GM18519 (cell line): ENCODE measurements around the gene PLA2G4A.
"Not testable (repeated sequence)": the region's sequence is repeated elsewhere in the genome, so short reads cannot be mapped to it uniquely, and the experiment has no call there.

Experiments used
- ATAC-seq: cut with Tn5 transposase; IDR thresholded peaks from one replicate; pipeline ENCODE4 v1.9.1; 2021; ENCODE audit warnings: mild to moderate bottlenecking, moderate library complexity; ENCODE audit not compliant: unreplicated experiment, low FRiP score

PLA2G4A gene

DNA sequence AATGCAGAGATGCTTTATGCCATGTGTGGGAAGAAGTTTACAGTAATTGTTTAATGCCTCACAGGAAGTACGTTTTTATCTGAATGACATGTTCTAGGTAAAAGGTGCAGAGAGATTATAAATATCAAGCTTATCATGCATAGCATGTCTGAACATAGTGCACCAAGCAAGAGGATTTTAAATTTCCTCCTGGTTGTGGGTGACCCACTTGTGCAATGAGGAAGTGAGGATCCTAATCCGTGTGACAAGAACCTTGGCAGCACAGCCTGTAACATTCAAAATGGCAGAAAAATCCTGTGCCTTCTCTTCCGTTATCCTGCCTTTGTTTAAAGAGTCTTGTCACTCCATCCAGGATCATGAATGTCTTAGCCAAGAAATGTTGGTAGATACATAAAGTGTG is 75.6 kb downstream of the PLA2G4A start:
- no peak for ATAC-seq

DNA sequence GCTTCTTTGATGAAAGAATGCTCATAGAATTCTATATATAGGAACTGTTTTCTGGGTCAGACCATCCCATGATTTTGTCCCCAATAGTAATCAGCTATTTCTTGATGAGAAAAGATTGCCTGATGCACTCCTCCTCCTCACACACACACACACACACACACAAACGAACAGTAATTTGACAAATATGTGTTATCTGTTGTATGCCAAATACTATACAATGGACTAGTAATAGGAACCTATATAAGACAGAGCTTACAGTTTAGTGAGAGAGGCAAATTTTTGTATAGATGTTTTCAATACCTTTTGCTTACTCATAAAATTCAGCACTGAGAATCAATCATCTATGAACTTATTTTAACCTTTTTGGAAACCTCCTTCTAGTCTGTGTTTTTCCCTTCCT is 76.8 kb downstream of the PLA2G4A start:
- ATAC-seq: no peak

DNA sequence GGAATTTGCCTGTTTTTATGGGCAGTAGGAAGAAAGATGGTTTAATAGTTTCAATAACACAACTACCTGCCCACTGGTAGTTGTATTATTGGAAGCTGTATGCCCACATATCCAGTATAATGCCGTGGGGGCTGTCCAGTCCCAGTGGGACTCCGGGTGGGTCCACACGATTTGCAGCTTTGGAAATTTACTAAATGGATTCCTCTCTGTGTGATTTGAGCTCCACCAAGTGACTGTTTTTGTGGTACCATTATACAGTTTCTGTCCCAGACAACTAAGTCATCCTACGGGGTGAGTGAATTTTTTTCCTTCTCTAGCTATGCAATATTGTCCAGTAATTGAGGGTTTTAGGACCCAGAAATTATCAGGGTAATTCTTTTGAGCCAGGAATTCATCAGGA is 86.8 kb downstream of the PLA2G4A start:
- ATAC-seq: no peak

DNA sequence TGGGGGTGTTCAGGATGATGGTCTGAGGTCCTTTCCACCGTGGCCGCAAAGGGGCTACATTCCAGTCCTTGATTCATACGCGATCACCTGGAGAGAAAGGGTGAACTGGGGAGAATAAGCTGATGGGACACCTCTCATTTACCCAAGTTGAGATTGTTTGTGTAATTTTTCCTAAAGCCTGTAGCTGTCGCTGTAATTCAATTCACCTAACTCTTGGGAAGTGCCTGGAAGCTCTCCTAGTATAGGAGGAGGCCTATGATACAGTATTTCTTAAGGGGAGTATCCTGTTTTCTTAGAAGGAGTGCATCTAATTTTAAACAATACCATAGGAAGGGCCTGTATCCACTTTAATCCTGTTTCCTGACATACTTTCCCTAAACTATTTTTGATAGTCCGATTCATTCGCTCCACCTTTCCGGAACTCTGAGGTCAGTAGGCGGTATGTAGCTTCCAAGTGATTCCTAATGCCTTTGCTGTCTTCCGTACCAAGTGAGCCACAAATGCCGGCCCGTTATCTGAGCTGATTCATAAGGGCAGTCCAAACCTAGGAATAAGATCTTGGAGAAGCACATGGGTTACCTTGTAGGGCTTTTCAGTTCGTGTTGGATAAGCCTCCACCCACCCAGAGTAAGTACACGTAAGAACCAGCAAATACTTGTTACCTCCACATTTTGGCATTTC is 88.5 kb downstream of the PLA2G4A start:
- ATAC-seq: not testable (repeated sequence)

- not testable (repeated sequence) for ATAC-seq
Observed at GRCh38 chr1:186921386-186921785, 92.6 kb downstream of the PLA2G4A start.

- not testable (repeated sequence) for ATAC-seq
Observed at GRCh38 chr1:186922814-186923213, 94.1 kb downstream of the PLA2G4A start.

GRCh38 chr1:186923486-186923885 is 94.7 kb downstream of the PLA2G4A start:
- ATAC-seq: no peak

DNA sequence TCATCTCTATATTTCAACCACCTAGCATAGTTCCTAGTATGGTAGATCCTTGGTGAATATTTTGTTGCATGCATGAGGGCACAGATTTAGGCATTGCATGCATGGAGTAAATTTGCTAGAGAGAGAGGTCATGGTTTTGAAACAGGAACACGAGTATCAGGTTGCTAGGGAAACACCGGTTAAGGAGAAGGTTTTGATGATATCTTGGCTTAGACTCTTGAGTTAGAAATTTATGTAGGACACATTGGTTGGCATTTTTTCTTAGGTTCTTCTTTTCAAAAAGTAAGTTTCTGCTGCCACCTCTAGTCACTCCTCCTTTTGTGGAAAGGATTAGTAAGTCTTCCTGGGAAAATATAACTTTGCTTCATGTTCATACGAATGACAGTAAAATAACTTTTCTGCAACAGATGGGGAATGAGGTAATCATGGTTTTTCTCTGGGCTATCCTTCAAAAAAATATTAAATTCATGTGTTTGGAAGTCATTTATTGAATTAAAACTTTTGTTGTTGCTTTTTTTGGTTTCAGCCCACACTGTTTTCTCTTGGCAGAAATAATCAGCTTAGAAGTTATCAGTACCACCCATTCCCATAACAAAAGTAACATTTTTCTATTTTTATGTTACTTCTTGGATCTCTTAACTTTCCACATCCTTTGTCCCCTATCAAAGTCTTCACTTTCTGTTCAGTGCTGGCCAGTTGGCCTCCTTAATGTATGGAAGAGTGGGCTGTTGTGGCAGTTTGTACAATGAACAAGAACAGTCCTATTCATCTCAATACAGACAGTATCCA is 97.3 kb downstream of the PLA2G4A start:
- no peak for ATAC-seq

DNA sequence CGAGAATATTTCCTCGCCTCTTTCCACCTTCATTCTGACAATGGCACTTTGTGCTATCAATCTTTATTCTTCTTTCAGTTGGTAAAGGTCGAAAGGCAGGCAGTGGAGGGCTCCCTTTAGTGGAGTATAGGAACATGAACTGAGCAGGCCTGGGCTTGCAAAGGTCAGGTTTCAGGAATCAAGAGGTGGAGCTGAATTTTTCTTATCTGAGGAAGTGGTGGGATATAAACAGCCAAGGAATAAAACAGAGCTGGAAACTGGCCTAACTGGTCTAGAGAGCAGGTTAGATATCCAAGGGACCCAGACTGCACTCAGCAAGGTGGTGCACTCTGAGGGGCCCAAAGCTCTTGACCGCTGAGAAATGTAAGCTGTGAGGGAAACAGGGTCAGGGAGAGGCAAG is 99.1 kb downstream of the PLA2G4A start:
- ATAC-seq: no peak

DNA sequence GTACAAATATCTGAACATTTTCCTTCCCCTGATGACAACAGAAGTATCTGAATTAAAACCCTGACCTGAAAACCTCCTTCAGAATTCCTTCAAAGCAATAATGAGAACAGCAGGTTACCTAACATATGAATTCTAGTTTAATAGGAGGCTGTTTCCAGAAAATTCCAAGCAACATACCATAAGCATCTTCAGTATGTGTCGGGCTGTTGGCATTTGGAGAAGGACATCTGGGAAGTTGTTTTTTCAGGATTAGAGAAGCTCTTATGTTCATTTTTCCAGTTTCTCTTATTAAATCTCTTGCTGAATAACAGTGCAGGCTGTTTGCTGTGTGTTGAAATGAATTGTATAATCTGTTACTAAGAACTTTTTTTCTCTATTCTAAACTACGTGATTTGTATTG is 101.5 kb downstream of the PLA2G4A start:
- ATAC-seq: no peak

DNA sequence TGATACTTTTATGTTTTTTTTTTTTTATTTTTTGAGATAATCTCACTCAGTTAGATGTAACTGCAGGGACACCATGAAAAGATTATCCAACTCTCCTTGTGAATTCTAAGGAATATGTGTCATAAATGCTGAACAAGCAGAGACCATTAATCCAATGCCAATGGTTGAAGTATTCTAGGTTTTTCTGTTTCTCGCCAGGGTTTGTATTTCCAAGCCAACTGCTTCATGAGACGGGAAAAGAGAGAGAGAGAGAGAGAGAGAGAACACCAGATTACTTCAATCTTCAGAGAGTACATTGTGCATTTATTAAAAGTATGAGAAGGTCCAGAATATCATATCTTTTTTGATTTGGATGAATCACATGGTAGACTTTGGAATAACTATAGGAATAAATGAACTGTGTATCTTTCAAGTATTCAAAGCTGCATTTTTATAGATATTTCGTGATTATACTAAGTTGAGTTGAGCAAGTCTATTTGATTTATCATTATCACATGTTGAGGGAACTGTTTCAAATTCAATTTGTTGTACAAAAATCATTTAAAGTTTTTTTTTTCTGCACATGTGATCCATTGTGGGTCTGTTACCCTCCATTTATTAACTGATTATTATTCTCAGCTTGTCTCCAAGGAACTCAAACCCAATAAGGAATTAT is 108.4 kb downstream of the PLA2G4A start:
- ATAC-seq: no peak

DNA sequence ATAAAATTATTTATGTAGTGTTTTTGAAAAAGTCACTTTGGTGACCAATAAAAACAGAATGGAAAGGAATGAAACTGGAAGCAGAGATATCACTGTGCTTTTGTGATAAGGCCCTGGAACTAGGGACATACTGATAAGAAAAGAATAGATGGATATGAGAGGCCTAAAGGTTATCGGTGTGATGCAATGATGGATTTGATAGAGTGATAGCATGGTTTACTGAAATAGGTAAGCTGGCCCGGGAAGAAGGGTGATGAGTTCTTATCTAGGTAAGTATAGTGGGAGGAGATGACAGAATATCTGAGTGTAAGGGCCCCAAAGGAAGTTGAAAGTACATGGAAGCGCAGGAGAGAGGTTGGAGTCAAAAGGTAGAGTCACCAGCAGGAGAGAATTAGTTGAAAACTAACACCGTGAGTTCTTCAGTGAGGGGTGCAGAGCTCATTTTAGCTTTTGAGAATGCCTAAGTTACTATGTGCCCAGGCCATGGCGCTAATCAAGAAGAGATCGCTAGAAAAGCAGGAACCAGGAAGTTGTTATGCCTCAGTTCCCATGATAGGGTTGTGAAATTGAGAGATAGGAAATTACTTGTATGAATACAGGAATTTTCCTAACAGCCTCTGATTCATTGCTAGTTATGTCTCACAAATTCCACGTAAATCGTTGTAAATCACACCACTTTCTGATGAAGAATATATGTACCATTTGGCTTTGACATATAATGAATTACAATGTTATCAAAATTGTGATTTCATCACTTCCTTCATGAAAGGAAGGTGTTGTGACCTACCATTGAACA is 115.3 kb downstream of the PLA2G4A start:
- ATAC-seq: no peak

DNA sequence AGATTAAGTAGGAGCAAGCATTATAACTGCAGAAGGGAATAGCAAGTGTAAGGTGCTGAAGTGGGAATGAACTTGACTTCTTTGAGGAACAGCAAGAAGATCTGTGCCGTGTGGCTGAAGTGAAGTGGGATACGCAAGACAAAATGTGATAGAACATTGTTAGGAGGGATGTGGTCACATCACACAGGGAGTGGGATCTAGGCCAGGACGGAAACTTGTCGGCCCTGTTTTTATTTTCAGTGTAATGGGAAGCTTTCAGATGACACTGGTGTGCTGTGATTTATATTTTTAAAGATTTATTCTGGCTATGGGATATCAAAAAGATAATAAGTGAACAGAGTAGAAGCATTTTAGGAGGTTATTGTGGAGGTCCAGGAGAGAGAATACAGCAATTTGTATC is 116.4 kb downstream of the PLA2G4A start:
- no peak for ATAC-seq

GRCh38 chr1:186948535-186948934 is 119.8 kb downstream of the PLA2G4A start:
- ATAC-seq: no peak

DNA sequence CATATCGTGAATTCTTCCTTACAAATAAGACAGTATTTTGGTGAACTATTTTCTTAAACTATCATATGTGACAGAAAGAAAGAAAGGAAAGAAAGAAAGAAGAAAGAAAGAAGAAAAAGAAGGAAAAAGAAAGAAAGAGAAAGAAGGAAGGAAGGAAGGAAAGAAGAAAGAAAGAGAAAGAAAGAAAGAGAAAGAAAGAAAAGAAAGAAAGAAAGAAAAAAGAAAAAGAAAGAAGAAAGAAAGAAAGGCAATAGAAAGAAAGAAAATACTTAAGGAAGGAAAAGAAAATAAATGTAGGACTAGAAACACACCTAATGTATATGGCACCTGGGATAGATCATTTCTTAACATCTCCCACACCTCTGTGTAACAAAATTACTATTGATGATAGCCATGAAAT is 120.4 kb downstream of the PLA2G4A start:
- ATAC-seq: no peak

GRCh38 chr1:186950547-186950946 is 121.8 kb downstream of the PLA2G4A start:
- ATAC-seq: no peak

DNA sequence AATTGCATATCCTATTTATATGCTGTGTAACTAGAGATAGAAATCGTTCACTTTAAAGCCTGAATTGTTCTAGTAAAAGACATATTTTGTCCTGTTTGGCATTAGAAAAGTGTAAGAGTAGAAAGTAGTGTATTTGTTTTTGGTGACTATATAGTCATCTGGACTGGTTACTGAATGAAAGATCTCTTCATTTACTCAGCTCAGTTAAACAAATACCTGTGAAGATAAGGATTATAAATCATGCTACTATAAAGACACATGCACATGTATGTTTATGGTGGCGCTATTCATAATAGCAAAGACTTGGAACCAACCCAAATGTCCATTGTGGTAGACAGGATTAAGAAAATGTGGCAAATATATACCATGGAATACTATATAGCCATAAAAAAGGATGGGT is 125.1 kb downstream of the PLA2G4A start:
- ATAC-seq: no peak

- ATAC-seq: no peak
Observed at GRCh38 chr1:186957314-186957713, 128.6 kb downstream of the PLA2G4A start.

GRCh38 chr1:186958520-186958919 is 129.8 kb downstream of the PLA2G4A start:
- no peak for ATAC-seq

DNA sequence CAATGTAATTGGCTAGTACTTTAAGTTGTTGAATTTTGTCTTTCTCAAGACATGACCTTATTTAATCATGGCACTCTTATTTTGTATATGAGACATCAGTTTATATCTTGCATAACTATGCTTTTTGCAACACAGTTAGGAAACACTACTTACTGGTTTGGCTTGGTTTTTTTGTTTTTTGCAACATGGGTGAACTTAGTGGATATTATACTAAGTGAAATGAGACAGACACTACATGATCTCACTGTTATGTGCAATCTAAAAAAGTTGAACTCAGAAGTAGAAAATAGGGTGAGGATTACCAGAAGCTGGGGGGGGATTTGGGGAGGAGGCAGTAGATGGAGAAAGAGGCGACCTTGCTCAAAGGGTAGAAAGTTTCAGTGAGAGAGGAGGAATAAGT is 132.1 kb downstream of the PLA2G4A start:
- ATAC-seq: no peak

- ATAC-seq: no peak
Observed at GRCh38 chr1:186965847-186966246, 137.1 kb downstream of the PLA2G4A start.
